T-cell (primary cell): Measurements from ENCODE around the gene GSTA3. TPM values are rescaled to one million over a fixed set of nuclear protein-coding genes. Genes with fewer than 3 reads are reported as not detected.
A peak's percentile ranks its signal among the peaks of the same experiment; 100 is the strongest.
"Not testable (repeated sequence)": the region's sequence is repeated elsewhere in the genome, so short reads cannot be mapped to it uniquely, and the experiment has no call there.

Experiments used
- ATAC-seq, 4 experiments: fragments of 200-7000 bp in 3 of 4; fragments of 150-1000 bp in 1 of 4; cut with Tn5 transposase; replicated peaks in 1 of 4; 1 replicate in 3 of 4; 2 replicates in 1 of 4; pipeline ENCODE4 v1.10.0; 2021; ENCODE audit warnings: moderate library complexity in 3 of 4, mild to moderate bottlenecking in 2 of 4, moderate number of reproducible peaks in 1 of 4
- CTCF ChIA-PET, 2 donors: fragments of 300-600 bp; sonication (Branson Sonifier 250); formaldehyde crosslinking; loops; one replicate each; lab custom pipeline; 2022; ENCODE audit warnings: antibody characterized with exemption in 2 of 2; lab: Charles Lee
- POLR2A ChIA-PET, 2 donors: fragments of 300-600 bp; sonication (Branson Sonifier 250); formaldehyde crosslinking; loops; one replicate each; lab custom pipeline; 2022; ENCODE audit warnings: antibody characterized with exemption in 2 of 2; lab: Charles Lee
- DNase-seq, 35 experiments: peaks; one replicate each; pipeline versions ENCODE4 v3.0.0 to v3.0.0-alpha.2; 2013 to 2023
- H3K27ac ChIP-seq: one replicate; pipeline ENCODE4 v1.5.1; 2013; ENCODE audit warnings: low read length
- H3K27me3 ChIP-seq, 2 experiments: replicated peaks in 1 of 2; 1 replicate in 1 of 2; 2 replicates in 1 of 2; pipeline versions ENCODE4 v1.6.1 to v1.7.0; 2013; ENCODE audit warnings: low read length in 1 of 2, mixed read lengths in 1 of 2; ENCODE audit not compliant: control insufficient read depth in 2 of 2, insufficient read depth in 2 of 2; ENCODE audit errors: extremely low read depth in 1 of 2
- H3K36me3 ChIP-seq, 2 donors: 1 replicate in 1 of 2; 2 replicates in 1 of 2; pipeline versions ENCODE4 v1.6.1 to v1.7.0; 2013; ENCODE audit warnings: low read length in 1 of 2; ENCODE audit not compliant: control insufficient read depth in 2 of 2, insufficient read depth in 1 of 2; ENCODE audit errors: extremely low read depth in 1 of 2
- H3K4me1 ChIP-seq, 2 experiments: 1 replicate in 1 of 2; 2 replicates in 1 of 2; pipeline versions ENCODE4 v1.6.1 to v1.7.0; 2013; ENCODE audit warnings: low read length in 2 of 2, mixed read lengths in 1 of 2; ENCODE audit not compliant: insufficient read depth in 2 of 2, control insufficient read depth in 1 of 2; ENCODE audit errors: extremely low read depth in 1 of 2
- H3K4me3 ChIP-seq, 2 donors: 1 replicate in 1 of 2; 2 replicates in 1 of 2; pipeline versions ENCODE4 v1.5.1 to v1.7.0; 2013; ENCODE audit warnings: mild to moderate bottlenecking in 2 of 2, low read length in 1 of 2, moderate library complexity in 1 of 2; ENCODE audit not compliant: control insufficient read depth in 1 of 2; ENCODE audit errors: extremely low read depth in 1 of 2
- H3K9me3 ChIP-seq: 2 replicates; pipeline ENCODE4 v1.7.0; 2013
- H3K27ac Mint-ChIP-seq, 2 donors: one replicate each; pipeline ENCODE4 v1.8.0; 2020 to 2021; ENCODE audit warnings: mild to moderate bottlenecking in 2 of 2, mixed read lengths in 2 of 2
- H3K27me3 Mint-ChIP-seq, 2 donors: one replicate each; pipeline ENCODE4 v1.8.0; 2021 to 2022; ENCODE audit warnings: mixed read lengths in 2 of 2
- H3K36me3 Mint-ChIP-seq: one replicate; pipeline ENCODE4 v1.8.0; 2021; ENCODE audit warnings: mixed read lengths
- H3K4me1 Mint-ChIP-seq, 3 donors: one replicate each; pipeline ENCODE4 v1.8.0; 2020 to 2022; ENCODE audit warnings: mixed read lengths in 3 of 3, mild to moderate bottlenecking in 1 of 3
- H3K4me3 Mint-ChIP-seq, 3 donors: one replicate each; pipeline ENCODE4 v1.8.0; 2020 to 2022; ENCODE audit warnings: mild to moderate bottlenecking in 3 of 3, mixed read lengths in 3 of 3, moderate library complexity in 3 of 3
- H3K9me3 Mint-ChIP-seq, 3 donors: one replicate each; pipeline ENCODE4 v1.8.0; 2020 to 2022; ENCODE audit warnings: mixed read lengths in 3 of 3
- WGBS: methylation state at CpG from one replicate; pipeline ENCODE4 v1.1.5; 2013; ENCODE audit warnings: missing lambda C conversion rate; ENCODE audit not compliant: insufficient coverage; 5-methylcytosine and 5-hydroxymethylcytosine counted together
- total RNA-seq, 35 experiments: library from RNA in 6 of 35; stranded (reverse) in 6 of 35; fragments of 120-200 nt in 1 of 35; gene quantifications; one replicate each; pipeline versions ENCODE4 v1.2.1 to v1.2.4 and lab custom pipeline; 2013 to 2026

Gene GSTA3
- total RNA-seq, 5 donors from 2014 or later (not counting 1 experiment from before 2014, with no cell fraction given): not detected

GRCh38 chr6:52904562-52905279, 4.8 kb downstream of the GSTA3 start:
- no peak for ATAC-seq
- H3K4me1 ChIP-seq: no peaks in the 10 kb centered on the region
- no peaks in the 10 kb centered on the region for H3K36me3 ChIP-seq
- POLR2A ChIA-PET: interaction anchor here in 1 of 2 donors (0.6 kb wide), 1 partner anchor 481 kb away, joined by 4 read pairs; no protein-coding TSS in a partner anchor
- CTCF ChIA-PET: no interaction called here
- Mint-ChIP-seq H3K27ac (no peak overlapping the region), H3K4me1 (no peaks in the 10 kb centered on the region), H3K9me3 (peaks cover 0 to 3% (median 0%) of the 10 kb centered on the region in 3 donors), H3K36me3 (no peaks in the 10 kb centered on the region), H3K4me3 (no peak overlapping the region), H3K27me3 (peaks cover 7 to 17% of the 10 kb centered on the region in 2 donors)
- WGBS: 100% methylated on average over 1 of the region's 6 CpGs
- no peak overlapping the region for H3K27ac ChIP-seq
- H3K4me3 ChIP-seq: no peak overlapping the region
- peak in 1 of 35 experiments; percentile 17 for DNase-seq
- H3K9me3 ChIP-seq: peaks cover 2% of the 10 kb centered on the region
- peaks cover 0 to 15% of the 10 kb centered on the region in 2 experiments for H3K27me3 ChIP-seq

GRCh38 chr6:52900536-52900935, 9.0 kb downstream of the GSTA3 start:
- Histone ChIP-seq H3K4me1 (no peaks in the 10 kb centered on the region), H3K4me3 (no peak overlapping the region), H3K36me3 (no peaks in the 10 kb centered on the region), H3K27ac (no peak overlapping the region), H3K9me3 (no peaks in the 10 kb centered on the region), H3K27me3 (peaks cover 0 to 19% of the 10 kb centered on the region in 2 experiments)
- DNase-seq: no peak
- WGBS: 89% methylated on average over 2 of the region's 4 CpGs
- peaks cover 10 to 12% of the 10 kb centered on the region in 2 donors for H3K27me3 Mint-ChIP-seq
- no peaks in the 10 kb centered on the region for H3K4me1 Mint-ChIP-seq
- ATAC-seq: no peak
- H3K36me3 Mint-ChIP-seq: no peaks in the 10 kb centered on the region
- H3K4me3 Mint-ChIP-seq: no peak overlapping the region
- H3K9me3 Mint-ChIP-seq: no peaks in the 10 kb centered on the region
- H3K27ac Mint-ChIP-seq: no peak overlapping the region
- ChIA-PET CTCF (no interaction called here), POLR2A (no interaction called here)

GRCh38 chr6:52895790-52896189, 13.7 kb downstream of the GSTA3 start:
- H3K27me3 Mint-ChIP-seq, H3K4me1 ChIP-seq, H3K9me3 Mint-ChIP-seq, H3K4me1 Mint-ChIP-seq, H3K36me3 ChIP-seq, H3K9me3 ChIP-seq, ATAC-seq, H3K36me3 Mint-ChIP-seq, DNase-seq, H3K27ac Mint-ChIP-seq, H3K27ac ChIP-seq, POLR2A ChIA-PET, H3K4me3 Mint-ChIP-seq, H3K4me3 ChIP-seq: not testable (repeated sequence)
- CTCF ChIA-PET: interaction anchor here in 1 of 2 donors (0.5 kb wide), 1 partner anchor 16 kb away, joined by 8 read pairs; no protein-coding TSS in a partner anchor
- WGBS: no CpG with 5 or more reads among the region's 3 CpGs
- H3K27me3 ChIP-seq: peaks cover 0 to 10% of the 10 kb centered on the region in 2 experiments

- no peak for DNase-seq
- Histone ChIP-seq H3K36me3 (no peaks in the 10 kb centered on the region), H3K27ac (no peak overlapping the region), H3K4me1 (no peaks in the 10 kb centered on the region), H3K4me3 (no peak overlapping the region), H3K9me3 (no peaks in the 10 kb centered on the region), H3K27me3 (peaks cover 0 to 10% of the 10 kb centered on the region in 2 experiments)
- no peak overlapping the region for H3K4me3 Mint-ChIP-seq
- ChIA-PET POLR2A (no interaction called here), CTCF (no interaction called here)
- no peaks in the 10 kb centered on the region for H3K36me3 Mint-ChIP-seq
- no peak overlapping the region for H3K27ac Mint-ChIP-seq
- no peaks in the 10 kb centered on the region for H3K4me1 Mint-ChIP-seq
- no peak for ATAC-seq
- H3K9me3 Mint-ChIP-seq: no peaks in the 10 kb centered on the region
- WGBS: 94% methylated on average over 2 of the region's 2 CpGs
- H3K27me3 Mint-ChIP-seq: peaks cover 3 to 4% of the 10 kb centered on the region in 2 donors
Observed at GRCh38 chr6:52894285-52894684, 15.2 kb downstream of the GSTA3 start.

- no peaks in the 10 kb centered on the region for H3K9me3 Mint-ChIP-seq
- H3K4me1 ChIP-seq: no peaks in the 10 kb centered on the region
- H3K36me3 Mint-ChIP-seq: no peaks in the 10 kb centered on the region
- no peak overlapping the region for H3K4me3 ChIP-seq
- H3K4me3 Mint-ChIP-seq: no peak overlapping the region
- ChIA-PET POLR2A (interaction anchor here in 1 of 2 donors (0.7 kb wide), 1 partner anchor 74 kb away, joined by 3 read pairs; no protein-coding TSS in a partner anchor), CTCF (no interaction called here)
- peaks cover 3 to 4% of the 10 kb centered on the region in 2 donors for H3K27me3 Mint-ChIP-seq
- H3K27ac ChIP-seq: no peak overlapping the region
- H3K36me3 ChIP-seq: no peaks in the 10 kb centered on the region
- ATAC-seq (no peak), DNase-seq (no peak)
- H3K27me3 ChIP-seq: peaks cover 0 to 10% of the 10 kb centered on the region in 2 experiments
- H3K27ac Mint-ChIP-seq: no peak overlapping the region
- H3K9me3 ChIP-seq: no peaks in the 10 kb centered on the region
- H3K4me1 Mint-ChIP-seq: no peaks in the 10 kb centered on the region
- WGBS: 100% methylated on average over 1 of the region's 2 CpGs
Observed at GRCh38 chr6:52893803-52894202, 15.7 kb downstream of the GSTA3 start.

GRCh38 chr6:52893221-52893620, 16.3 kb downstream of the GSTA3 start:
- H3K4me3 Mint-ChIP-seq: no peak overlapping the region
- no peak for ATAC-seq
- H3K4me1 Mint-ChIP-seq: no peaks in the 10 kb centered on the region
- DNase-seq: no peak
- Histone ChIP-seq H3K4me1 (no peaks in the 10 kb centered on the region), H3K27ac (no peak overlapping the region), H3K27me3 (peaks cover 0 to 10% of the 10 kb centered on the region in 2 experiments), H3K4me3 (no peak overlapping the region), H3K9me3 (no peaks in the 10 kb centered on the region), H3K36me3 (no peaks in the 10 kb centered on the region)
- H3K9me3 Mint-ChIP-seq: no peaks in the 10 kb centered on the region
- no CpG with 5 or more reads among the region's 4 CpGs for WGBS
- H3K36me3 Mint-ChIP-seq: no peaks in the 10 kb centered on the region
- CTCF ChIA-PET: interaction anchor here in 1 of 2 donors (0.6 kb wide), 1 partner anchor 53 kb away, joined by 3 read pairs; no protein-coding TSS in a partner anchor
- peaks cover 3 to 4% of the 10 kb centered on the region in 2 donors for H3K27me3 Mint-ChIP-seq
- POLR2A ChIA-PET: interaction anchor here in 1 of 2 donors (0.7 kb wide), 1 partner anchor 74 kb away, joined by 3 read pairs; no protein-coding TSS in a partner anchor
- no peak overlapping the region for H3K27ac Mint-ChIP-seq
